ENCODE data around the gene ITPR3. TPM values are rescaled to one million over a fixed set of nuclear protein-coding genes. Genes with fewer than 3 reads are reported as not detected.
A peak's percentile ranks its signal among the peaks of the same experiment; 100 is the strongest.

The ITPR3 gene
- 23.4 and 26.0 TPM in 2 replicates for total RNA-seq (2014; rRNA removed; shearing (Covaris generic))

- peaks cover 3% of the 10 kb centered on the region for H3K36me3 ChIP-seq (replicated peaks; ENCODE audit: control insufficient read depth, insufficient read depth, low read length)
- peaks cover 1% of the 10 kb centered on the region for H3K27me3 ChIP-seq (ENCODE audit: control insufficient read depth, insufficient read depth, low read length)
- peak; percentile 94 for DNase-seq
- H3K4me3 ChIP-seq (ENCODE audit: insufficient read depth, low read depth, low read length) = peak within 1 kb of the TSS; percentile 93
Observed at GRCh38 chr6:33620856-33621710, at the start of gene ITPR3. Gene ITPR3 (plus strand): TSS chr6:33621322. CDS start chr6:33621603, 281 bp downstream.

- Histone ChIP-seq H3K36me3 (replicated peaks; ENCODE audit: control insufficient read depth, insufficient read depth, low read length) (peaks cover 11% of the 10 kb centered on the region), H3K27me3 (ENCODE audit: control insufficient read depth, insufficient read depth, low read length) (no peaks in the 10 kb centered on the region), H3K4me3 (ENCODE audit: insufficient read depth, low read depth, low read length) (peak overlapping the region; percentile 61)
- DNase-seq = no peak
Observed at GRCh38 chr6:33571637-33572316, 49.3 kb upstream of the ITPR3 start.

GRCh38 chr6:33575211-33575610 is 45.9 kb upstream of the ITPR3 start:
- DNase-seq = no peak

GRCh38 chr6:33576668-33577067 is 44.5 kb upstream of the ITPR3 start:
- no peak for DNase-seq
- Histone ChIP-seq H3K36me3 (replicated peaks; ENCODE audit: control insufficient read depth, insufficient read depth, low read length) (peaks cover 16% of the 10 kb centered on the region), H3K27me3 (ENCODE audit: control insufficient read depth, insufficient read depth, low read length) (no peaks in the 10 kb centered on the region), H3K4me3 (ENCODE audit: insufficient read depth, low read depth, low read length) (no peak overlapping the region)

More at GRCh38 chr6:33575211-33575610, 45.9 kb upstream of the ITPR3 start:
- H3K27me3 ChIP-seq (ENCODE audit: control insufficient read depth, insufficient read depth, low read length) = no peaks in the 10 kb centered on the region
- H3K4me3 ChIP-seq (ENCODE audit: insufficient read depth, low read depth, low read length) = no peak overlapping the region
- H3K36me3 ChIP-seq (replicated peaks; ENCODE audit: control insufficient read depth, insufficient read depth, low read length) = peaks cover 16% of the 10 kb centered on the region

- peak; percentile 40 for DNase-seq
- Histone ChIP-seq H3K36me3 (replicated peaks; ENCODE audit: control insufficient read depth, insufficient read depth, low read length) (peaks cover 16% of the 10 kb centered on the region), H3K27me3 (ENCODE audit: control insufficient read depth, insufficient read depth, low read length) (no peaks in the 10 kb centered on the region), H3K4me3 (ENCODE audit: insufficient read depth, low read depth, low read length) (no peak overlapping the region)
Observed at GRCh38 chr6:33577106-33577535, 44.0 kb upstream of the ITPR3 start.

- no peak for DNase-seq
- peaks cover 16% of the 10 kb centered on the region for H3K36me3 ChIP-seq (replicated peaks; ENCODE audit: control insufficient read depth, insufficient read depth, low read length)
- H3K27me3 ChIP-seq (ENCODE audit: control insufficient read depth, insufficient read depth, low read length) = no peaks in the 10 kb centered on the region
- no peak overlapping the region for H3K4me3 ChIP-seq (ENCODE audit: insufficient read depth, low read depth, low read length)
Observed at GRCh38 chr6:33577718-33578117, 43.4 kb upstream of the ITPR3 start.

- Histone ChIP-seq H3K36me3 (replicated peaks; ENCODE audit: control insufficient read depth, insufficient read depth, low read length) (peaks cover 16% of the 10 kb centered on the region), H3K27me3 (ENCODE audit: control insufficient read depth, insufficient read depth, low read length) (no peaks in the 10 kb centered on the region), H3K4me3 (ENCODE audit: insufficient read depth, low read depth, low read length) (no peak overlapping the region)
- DNase-seq = no peak
Observed at GRCh38 chr6:33578164-33578563, 43.0 kb upstream of the ITPR3 start.

GRCh38 chr6:33578588-33579011 is 42.5 kb upstream of the ITPR3 start:
- Histone ChIP-seq H3K27me3 (ENCODE audit: control insufficient read depth, insufficient read depth, low read length) (no peaks in the 10 kb centered on the region), H3K36me3 (replicated peaks; ENCODE audit: control insufficient read depth, insufficient read depth, low read length) (peaks cover 16% of the 10 kb centered on the region), H3K4me3 (ENCODE audit: insufficient read depth, low read depth, low read length) (no peak overlapping the region)
- peak; percentile 59 for DNase-seq

GRCh38 chr6:33579828-33580714 is 41.1 kb upstream of the ITPR3 start, which contains the start of gene BAK1:
Gene BAK1 (minus strand): TSS chr6:33580276. CDS start chr6:33577604, 2,672 bp downstream.
- no peaks in the 10 kb centered on the region for H3K27me3 ChIP-seq (ENCODE audit: control insufficient read depth, insufficient read depth, low read length)
- peak; percentile 98 for DNase-seq
- H3K36me3 ChIP-seq (replicated peaks; ENCODE audit: control insufficient read depth, insufficient read depth, low read length) = peaks cover 8% of the 10 kb centered on the region
- H3K4me3 ChIP-seq (ENCODE audit: insufficient read depth, low read depth, low read length) = peak within 1 kb of the TSS; percentile 87

GRCh38 chr6:33581186-33581585 is 39.9 kb upstream of the ITPR3 start:
- Histone ChIP-seq H3K4me3 (ENCODE audit: insufficient read depth, low read depth, low read length) (no peak overlapping the region), H3K36me3 (replicated peaks; ENCODE audit: control insufficient read depth, insufficient read depth, low read length) (peaks cover 4% of the 10 kb centered on the region; the same call in 1 of the 2 replicates), H3K27me3 (ENCODE audit: control insufficient read depth, insufficient read depth, low read length) (no peaks in the 10 kb centered on the region)
- no peak for DNase-seq

- Histone ChIP-seq H3K36me3 (replicated peaks; ENCODE audit: control insufficient read depth, insufficient read depth, low read length) (no peaks in the 10 kb centered on the region), H3K27me3 (ENCODE audit: control insufficient read depth, insufficient read depth, low read length) (no peaks in the 10 kb centered on the region), H3K4me3 (ENCODE audit: insufficient read depth, low read depth, low read length) (no peak overlapping the region)
- peak; percentile 86 for DNase-seq
Observed at GRCh38 chr6:33583591-33584155, 37.4 kb upstream of the ITPR3 start.

GRCh38 chr6:33584700-33585402 is 36.3 kb upstream of the ITPR3 start:
- DNase-seq = no peak
- H3K4me3 ChIP-seq (ENCODE audit: insufficient read depth, low read depth, low read length) = no peak overlapping the region
- H3K36me3 ChIP-seq (replicated peaks; ENCODE audit: control insufficient read depth, insufficient read depth, low read length) = no peaks in the 10 kb centered on the region
- H3K27me3 ChIP-seq (ENCODE audit: control insufficient read depth, insufficient read depth, low read length) = no peaks in the 10 kb centered on the region

GRCh38 chr6:33585403-33586107 is 35.6 kb upstream of the ITPR3 start:
- no peaks in the 10 kb centered on the region for H3K36me3 ChIP-seq (replicated peaks; ENCODE audit: control insufficient read depth, insufficient read depth, low read length)
- H3K27me3 ChIP-seq (ENCODE audit: control insufficient read depth, insufficient read depth, low read length) = no peaks in the 10 kb centered on the region
- no peak overlapping the region for H3K4me3 ChIP-seq (ENCODE audit: insufficient read depth, low read depth, low read length)
- DNase-seq = peak; percentile 93
